NCI-H2107 treated with DMSO at 0.1 percent for 48 hours (cell line): ENCODE measurements around the gene PTPRT.

ENCODE experiments used
- DNase-seq: peaks from one replicate; lab custom pipeline; 2025; ENCODE audit not compliant: unreplicated experiment; lab: John Stamatoyannopoulos, UW

PTPRT gene

DNA sequence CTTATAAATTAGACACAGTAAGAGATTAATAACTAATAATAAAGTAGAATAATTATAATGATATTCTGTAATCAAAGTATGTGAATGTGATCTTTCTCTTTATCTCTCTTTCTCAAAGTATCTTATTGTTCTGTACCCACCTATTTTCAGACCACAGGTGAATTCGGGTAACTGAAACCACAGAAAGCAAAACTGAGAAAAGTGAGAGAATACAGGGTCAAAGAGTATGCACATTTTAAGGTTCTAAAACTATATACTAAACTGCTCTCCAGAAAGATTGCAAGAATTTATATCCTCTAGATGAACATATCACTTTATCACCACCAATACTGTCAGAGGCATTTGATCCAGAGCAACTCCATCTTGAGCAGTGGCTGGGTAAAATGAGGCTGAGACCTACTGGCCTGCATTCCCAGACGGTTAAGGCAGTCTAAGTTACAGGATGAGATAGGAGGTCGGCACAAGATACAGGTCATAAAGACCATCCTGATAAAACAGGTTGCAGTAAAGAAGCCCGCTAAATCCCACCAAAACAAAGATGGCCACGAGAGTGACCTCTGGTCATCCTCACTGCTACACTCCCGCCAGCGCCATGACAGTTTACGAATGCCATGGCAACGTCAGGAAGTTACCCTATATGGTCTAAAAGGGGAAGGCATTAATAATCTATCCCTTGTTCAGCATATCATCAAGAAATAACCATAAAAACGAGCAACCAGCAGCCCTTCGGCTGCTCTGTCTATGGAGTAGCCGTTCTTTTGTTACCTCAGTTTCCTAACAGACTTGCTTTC, 211.3 kb downstream of the PTPRT start:
- no peak for DNase-seq

DNA sequence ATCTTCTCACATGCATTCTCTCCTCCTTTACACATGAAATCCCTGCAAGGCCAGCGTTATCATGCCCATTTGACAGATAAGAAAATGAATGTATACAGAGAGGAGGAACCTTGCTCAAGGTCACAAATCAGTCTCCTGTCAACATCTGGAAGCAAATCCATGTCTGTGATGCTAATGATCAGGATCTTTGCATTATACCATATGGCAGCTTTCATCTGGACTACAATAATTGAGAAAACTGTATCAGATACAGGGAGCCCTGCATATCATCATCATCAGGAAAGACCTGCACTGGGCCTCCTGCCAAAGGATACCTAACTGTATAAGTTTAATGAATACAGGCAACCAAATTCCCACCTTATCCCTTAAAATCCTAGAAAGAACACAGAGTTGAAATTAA, 213.7 kb downstream of the PTPRT start:
- DNase-seq: no peak

DNA sequence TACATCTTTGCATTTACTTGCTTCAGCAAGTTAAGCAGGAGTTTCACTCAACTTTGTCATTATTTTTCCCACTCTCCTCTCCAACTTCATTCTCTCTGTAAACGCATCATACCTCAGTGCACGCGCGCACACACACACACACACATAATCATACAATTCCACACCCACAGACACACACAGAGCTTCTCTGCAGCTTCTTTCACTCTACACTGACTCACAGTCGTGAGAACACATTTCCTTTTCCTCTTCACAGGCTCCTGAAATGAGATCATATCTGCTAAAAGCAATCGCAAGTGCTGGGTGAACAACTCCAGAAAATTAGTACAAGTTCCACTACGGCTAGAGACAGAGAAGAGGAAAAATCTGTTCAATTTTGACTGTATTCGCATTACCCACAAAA, 215.4 kb downstream of the PTPRT start:
- no peak for DNase-seq

DNA sequence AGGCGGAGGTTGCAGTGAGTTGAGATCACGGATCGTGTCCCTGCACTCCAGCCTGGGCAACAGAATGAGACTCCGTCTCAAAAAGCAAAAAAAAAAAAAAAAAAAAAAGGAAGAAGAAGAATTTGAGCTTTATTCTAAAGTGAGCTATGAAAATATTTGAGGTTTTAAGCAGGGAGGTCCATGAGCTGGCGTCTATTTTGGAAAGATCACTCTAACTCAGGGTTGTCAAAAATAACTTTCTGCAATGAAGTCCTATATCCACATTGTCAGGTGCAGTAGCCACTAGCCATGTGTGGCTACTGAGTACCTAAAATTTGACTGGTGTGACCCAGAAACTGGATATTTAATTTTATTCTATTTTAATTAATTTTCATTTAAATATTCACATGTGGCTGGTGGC, 217.1 kb downstream of the PTPRT start:
- DNase-seq: no peak

DNA sequence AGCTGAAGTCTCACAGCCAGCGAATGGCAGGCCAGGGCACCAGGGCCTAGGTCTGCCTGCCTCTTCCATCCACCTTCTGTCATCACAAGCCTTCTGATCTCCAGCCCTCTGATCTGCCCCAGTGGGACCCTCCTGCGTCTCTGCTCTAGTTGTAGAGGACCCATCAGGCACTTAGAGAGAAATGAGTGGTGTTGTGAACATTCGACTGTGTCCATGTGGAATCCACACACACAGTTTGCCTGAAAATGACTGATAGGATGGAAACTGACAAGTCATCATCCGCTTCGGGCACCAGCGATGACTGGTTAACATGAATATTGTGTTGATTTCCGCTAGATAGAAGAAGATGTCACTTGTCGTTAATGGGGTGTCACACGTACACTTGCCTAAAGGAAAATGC, 221.0 kb downstream of the PTPRT start:
- DNase-seq: no peak

DNA sequence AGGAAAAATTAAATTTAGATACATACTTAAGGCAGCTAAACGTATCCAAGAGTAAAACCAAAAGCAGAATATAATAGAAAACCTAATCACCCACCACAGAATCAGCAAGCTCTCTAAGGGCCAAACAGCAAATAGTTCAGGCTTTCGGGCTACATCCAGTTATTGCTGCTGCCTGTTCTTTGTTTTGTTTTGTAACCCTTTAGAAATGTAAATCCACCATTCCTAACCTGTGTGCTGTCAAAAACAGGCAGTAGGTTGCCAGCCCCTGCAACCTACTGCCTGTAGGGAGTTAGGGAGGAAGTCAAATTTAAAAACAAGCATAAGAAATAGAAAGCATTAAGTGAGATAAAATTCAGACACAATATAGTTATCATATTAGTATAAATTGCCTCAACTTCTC, 225.9 kb downstream of the PTPRT start:
- no peak for DNase-seq

DNA sequence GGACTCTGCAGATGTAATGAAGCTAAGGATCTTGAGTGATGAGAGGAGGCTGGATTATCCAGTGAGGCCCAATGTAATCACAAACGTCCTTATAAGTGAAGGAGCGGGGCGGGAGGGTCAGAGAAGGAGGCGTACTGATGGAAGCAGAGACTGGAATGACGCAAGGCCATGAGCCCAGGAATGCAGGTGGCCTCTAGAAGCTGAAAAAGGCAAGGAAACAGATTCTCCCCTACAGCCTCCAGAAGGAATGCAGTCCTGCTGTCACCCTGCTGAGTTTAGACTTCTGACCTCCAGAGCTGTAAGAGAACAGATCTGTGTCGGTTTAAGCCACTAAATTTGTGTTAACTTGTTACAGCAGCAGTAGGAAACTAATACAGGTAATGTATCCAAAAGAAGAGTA, 227.9 kb downstream of the PTPRT start:
- no peak for DNase-seq

DNA sequence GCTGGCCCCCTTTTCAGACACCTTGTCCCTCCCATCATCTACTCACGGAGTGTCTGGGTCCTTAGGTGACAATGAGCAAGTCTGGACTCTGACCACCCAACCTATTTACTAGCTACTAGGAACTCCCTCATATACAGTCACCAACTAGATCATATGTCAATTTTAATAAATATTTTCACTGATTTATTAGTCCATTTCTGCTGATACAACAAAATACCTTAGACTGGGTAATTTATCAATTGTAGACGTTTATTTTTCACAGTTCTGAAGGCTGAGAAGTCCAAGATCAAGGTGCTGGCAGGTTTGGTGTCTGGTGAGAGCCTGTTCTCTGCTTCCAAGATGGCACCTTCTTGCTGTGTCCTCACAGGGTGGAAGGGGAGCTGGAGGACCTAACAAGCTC, 229.7 kb downstream of the PTPRT start:
- DNase-seq: no peak

DNA sequence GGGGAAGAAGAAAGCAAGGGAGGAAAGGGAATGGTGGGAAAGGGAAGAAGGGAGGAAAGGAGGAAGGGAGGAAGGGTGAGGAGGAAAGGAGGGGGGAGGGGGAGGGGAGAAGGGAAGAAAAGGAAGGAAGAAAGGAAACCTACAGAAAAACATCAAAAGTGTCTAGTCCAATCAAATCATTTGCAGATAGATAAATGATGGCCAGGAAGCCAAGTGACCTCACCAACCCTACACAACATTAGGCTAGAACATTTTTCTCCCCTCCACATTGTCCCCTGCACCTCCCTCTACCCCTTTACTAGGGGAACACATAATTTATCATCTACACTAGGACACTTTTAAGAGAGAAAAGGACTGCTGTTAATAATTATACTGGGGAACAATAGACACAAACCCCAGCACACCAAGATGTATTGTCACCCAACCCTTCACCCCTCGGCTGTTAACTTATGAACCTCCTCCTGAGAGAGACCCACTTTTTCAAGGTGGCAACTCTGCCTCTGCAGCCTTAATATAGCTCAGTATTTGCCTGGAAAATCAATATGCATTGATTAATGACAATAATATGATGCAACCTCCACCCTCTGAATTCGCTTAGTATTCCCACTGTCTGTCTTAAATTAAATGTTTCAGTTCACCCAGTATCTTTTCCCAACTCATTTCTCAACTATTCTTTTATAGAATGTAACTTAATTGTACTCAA, 231.2 kb downstream of the PTPRT start:
- DNase-seq: no peak

DNA sequence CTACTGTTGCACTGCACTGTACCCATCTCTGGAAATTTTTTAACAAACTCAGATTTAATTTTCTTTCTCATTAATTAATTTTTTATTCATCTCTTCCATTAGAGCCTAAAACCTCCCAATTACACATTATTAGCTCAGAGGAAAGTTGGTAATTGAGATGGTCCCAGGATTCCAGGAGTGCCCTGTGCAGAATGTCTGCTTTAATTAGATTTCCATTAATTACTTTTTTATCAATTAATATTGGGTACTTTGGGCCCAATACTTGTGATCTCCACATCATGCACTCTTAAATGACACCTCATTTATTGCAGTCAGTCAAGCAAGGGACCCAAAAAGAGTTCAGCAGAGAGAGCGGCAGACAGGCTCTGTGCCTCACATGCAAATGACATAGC, 232.0 kb downstream of the PTPRT start:
- DNase-seq: no peak

DNA sequence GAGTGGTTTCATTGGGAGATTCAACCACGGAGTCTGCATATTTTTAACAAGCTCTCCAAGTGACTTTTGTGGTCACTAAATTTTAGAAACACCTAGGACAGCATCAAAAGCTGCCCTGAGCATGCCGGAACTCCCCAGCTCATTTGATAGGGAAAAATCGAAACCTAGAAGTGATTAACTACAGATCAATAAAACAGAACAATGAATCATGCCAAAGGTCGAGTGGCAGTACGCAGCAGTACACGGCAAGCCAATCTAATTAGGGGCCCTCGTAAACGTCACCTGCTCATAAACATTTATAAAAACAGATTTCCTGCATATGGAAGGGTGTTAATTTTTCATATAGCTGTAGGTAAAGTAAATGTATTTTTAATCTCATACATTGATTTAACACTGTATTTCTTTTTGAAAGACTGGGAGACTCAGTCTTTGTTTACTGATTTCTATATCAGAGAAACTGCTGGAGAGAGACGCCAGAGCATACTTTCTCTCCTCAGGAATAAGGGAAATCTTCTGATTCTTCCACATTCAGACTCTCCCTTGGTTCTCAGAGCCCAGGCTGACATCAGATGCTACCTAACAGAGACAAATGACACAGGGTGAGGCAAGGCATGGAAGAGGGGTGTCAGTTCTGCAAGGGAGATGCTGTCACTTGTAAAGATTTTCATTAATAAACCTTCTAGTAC, 232.5 kb downstream of the PTPRT start:
- DNase-seq: no peak

DNA sequence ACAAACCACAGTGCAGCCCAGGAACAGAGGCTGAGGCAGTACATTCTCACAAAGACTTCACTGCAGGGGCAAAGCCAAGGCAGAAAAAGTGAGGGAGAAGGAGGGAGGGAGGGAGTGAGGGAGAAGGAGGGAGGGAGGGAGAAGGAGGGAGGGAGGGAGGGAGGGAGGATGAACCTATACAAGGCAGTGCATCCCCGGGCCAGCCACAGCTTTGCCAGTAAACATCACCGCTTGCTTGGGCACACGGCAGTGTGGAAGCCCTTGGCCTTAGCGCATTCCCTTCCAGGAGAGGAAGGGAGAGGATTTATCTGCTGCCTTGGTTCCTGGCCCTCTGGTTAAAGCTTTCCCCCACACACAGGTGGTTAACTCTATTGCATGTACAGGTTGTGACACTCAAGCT, 234.0 kb downstream of the PTPRT start:
- DNase-seq: no peak

DNA sequence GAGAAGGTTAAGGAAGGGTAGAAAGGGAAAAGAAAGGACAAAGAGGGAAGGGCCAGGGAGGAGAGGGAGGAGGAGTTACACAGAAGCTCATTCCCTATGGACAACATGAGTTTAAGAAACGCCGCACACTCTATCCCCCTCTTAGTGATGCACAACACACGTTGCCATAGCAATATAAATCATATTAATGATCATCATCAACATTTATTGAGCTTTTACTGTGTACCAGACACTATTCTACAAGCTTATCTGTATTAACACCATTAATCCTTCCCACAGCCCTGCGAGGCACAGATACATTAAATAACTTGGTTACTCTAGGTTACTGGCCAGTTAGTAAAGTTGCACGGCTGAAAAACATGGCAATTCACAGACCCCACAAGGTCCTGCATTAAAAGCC, 234.8 kb downstream of the PTPRT start:
- DNase-seq: no peak

DNA sequence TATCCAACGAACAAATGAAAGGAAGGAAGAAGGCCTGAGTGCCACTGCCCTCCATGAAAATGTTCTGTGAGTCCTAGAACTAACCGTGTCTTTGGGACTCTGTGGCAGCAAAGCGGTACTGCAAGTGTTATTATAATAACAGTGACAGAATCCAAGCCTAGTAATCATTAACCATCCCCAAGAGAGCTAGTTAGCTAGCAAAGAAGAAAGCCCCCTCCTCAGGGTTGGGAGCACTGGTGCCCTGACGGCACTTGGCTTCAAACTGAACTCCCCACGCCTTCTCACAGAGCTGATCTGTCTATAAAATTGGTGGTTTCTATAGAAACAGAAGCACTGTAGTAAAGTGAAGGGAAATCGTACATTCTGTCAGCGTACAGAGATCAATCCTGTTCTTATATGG, 239.8 kb downstream of the PTPRT start:
- no peak for DNase-seq

DNA sequence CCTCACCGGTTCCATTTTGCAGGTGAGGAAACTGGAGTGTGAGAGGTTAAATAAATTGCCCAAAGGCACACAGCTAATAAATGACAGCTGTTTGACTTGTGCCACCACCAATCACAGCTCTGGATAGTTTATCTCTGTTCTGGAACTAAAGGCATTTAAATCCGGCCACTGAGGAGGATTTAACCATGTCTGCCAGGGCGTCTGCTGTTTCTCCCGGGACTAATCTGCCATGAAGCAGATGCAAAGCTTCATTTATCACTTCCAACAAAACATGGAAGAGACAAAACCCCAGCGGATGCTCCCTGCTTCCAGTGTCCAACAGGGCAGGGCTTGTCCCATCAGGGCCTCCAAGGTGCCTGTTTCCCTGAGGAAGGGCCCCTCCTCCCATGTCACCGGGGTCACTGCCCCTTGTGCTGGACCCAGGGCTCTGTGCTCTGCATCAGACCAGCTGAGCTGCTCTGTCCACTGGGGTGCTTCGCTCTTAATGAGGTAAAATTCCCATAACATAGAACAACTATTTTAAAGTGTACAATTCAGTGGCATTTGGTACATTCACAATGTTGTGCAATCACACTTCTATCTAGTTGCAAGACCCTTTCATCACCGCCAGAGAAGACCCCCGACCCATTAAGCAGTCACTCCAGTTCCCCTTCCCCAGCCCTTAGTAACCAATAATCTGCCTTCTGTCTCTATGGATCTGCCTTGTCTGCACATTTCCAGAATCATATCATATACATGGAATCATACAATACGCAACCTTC, 244.3 kb downstream of the PTPRT start:
- DNase-seq: no peak

DNA sequence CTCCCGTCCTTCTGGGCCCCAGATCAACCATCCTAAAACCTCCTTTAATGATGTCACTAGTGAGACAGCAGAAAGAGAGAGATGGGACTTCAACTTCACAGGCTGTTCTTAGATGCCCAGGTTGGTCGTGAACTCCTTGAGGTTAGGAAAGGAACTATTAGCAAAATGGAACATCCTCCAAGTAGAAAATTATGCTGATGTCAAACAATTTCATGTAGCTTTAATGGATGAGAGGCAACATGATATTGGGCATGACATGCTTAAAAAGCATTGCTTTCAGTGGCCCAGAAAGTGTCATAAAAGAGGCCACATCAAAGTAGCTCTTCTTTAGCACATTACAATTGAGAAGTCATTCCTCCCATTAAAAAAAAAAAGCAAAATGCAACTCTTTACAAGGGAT, 248.1 kb downstream of the PTPRT start:
- no peak for DNase-seq

DNA sequence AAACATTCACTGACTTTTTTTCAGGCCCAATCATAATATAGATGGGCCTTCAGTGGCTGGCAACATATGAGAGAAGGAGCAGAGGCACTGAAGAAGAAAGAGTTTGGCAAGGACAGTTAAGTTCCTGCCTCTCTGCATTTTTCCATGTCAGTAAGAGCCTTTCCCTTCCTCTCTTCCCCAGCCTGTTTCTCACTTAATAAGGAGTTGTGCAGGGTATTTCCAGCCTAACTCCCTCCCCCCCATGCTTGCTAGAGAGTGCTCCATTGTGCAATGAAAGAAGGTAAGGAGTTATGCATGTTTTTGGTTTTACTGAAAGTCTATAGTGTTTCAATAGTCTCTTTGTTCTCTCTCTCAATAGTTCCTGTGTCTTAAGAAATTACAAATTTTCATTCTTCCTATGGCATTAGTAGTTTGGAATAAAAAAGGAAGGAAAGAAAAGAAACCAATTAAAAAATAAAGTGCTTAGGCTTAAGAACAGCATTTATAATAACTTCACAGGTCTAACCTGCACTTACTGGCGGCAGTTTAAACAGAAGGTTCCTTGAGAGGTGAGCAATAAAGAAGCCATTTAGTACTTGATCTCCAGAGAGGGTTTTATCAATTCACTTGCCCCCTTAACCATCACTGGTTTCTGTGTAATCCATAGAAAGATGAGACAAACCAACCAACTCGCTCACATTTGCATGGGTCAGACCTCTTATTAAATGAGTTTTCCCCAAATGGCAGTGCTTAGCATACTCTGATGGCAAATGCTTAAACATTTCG, 251.1 kb downstream of the PTPRT start:
- no peak for DNase-seq

DNA sequence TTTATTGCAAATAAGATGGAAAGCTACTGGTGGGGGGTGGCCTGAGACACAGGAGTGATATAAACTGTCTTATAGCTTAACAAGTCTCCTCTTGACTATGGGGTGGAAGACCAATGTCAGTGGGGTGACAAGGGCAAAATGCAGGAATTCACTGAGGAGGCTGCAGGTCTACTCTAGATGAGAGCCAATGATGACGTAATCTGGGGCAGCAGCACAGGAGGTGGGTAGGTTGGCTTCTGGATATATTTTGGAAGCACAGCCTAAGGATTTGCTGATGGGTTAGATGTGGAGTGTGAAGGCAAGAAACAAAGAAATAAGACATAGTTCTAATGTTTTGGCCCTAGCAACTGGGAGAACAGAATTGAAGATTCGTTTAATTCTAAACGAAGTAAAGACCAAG, 253.2 kb downstream of the PTPRT start:
- DNase-seq: no peak

DNA sequence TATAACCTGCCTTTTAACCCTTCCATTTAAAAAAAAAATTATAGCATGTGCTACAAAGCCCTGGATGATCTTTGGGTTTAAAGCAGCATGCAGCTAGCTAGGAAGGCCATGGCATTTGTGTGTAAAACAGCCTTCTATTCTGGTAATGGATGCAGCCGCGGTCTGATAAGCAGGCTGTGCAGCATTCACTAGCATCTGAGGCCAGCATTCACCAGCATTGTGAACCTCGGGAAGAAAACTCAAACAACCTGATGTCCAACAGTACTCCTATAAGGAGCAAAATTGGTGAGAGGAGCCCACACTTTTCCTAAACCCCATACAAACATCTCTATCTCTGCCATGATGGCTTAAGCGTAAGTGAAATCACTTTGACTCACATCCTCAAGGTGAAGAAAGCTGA, 265.5 kb downstream of the PTPRT start:
- no peak for DNase-seq

DNA sequence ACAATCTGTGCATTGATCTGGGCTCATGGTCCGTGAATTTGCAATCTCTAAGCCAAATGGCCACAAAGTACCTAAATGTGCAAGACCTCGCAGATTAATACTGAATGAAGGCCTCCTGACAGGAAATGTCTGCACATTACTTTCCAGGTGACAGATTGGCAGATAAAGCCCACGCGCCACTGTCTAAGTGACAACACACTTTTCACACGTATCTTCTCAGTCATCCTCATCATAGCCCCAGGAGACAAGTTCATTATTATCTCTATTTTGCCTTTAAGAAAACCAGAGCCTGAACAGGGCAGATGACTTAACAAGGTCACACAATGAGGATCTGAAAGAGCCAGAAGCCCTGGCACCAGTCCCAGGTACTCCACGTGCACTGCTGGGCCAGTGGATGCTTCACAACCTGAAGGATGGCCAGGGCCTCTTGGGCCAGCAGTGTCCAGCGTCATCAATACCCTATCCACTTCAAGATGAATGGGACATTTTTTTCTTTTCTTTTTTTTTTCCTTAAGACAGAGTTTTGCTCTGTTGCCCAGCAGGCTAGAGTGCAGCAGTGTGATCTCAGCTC, 266.3 kb downstream of the PTPRT start:
- no peak for DNase-seq
